ENCODE measurements around the gene INIP. TPM values are rescaled to one million over a fixed set of nuclear protein-coding genes. Genes with fewer than 3 reads are reported as not detected.

Gene INIP
- total and polyA plus RNA-seq, 5 donors from 2014 or later: 14.6 to 55.4 (median 53.2) TPM

DNA sequence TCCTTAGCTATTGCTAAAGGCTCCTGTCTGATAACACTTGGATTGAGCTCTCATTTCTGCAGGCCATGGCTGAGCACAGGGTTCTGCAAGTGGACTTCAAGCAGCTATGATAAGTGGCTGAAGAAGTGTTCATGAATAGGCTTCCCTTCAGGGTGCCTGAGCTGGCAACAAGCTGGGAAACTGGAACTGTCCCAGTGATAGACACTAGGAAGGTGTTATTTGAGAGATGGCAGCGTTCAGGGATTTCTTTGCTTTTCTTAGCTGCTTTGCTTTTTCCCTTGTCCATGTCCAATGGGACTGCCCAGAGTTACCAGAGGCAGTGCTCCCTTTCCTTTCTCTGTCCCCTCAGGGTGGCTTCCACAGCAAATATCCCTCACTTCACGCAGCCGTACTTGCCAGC lies 75.8 kb downstream of the INIP start:
- H3K4me1 Mint-ChIP-seq: no peaks in the 10 kb centered on the region

DNA sequence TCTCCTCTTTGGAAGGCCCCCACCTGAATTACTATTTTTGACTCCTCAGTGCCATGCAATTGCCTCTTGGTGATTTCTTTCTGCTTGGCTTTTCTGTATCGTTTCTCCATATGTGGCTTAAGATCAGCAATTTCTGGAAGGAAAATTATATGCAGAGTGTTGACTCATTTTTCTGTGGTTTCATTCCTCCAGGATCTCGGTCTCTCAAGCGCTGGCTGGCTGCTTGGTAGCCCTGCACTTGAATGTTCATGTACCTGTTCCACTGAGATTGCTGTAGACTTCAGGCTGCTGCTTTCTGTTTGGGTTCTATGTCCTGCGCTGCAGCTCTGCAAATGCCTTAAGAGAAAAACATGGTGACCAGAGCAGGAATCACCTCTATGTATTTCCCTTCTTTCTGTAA lies 77.6 kb downstream of the INIP start:
- H3K4me3 Mint-ChIP-seq: no peak overlapping the region

More for the DNA sequence above, 75.8 kb downstream of the INIP start:
- Histone ChIP-seq H3K27ac (ENCODE audit: insufficient read depth, low read length, poor library complexity, severe bottlenecking) (no peak overlapping the region), H3K27me3 (ENCODE audit: control insufficient read depth, insufficient read depth, low read length) (no peaks in the 10 kb centered on the region), H3K9me3 (ENCODE audit: control insufficient read depth in 2 of 2, low read length in 2 of 2) (peaks cover 10 to 12% of the 10 kb centered on the region in 2 experiments), H3K4me3 (ENCODE audit: low read depth, low read length) (no peak overlapping the region), H3K4me1 (ENCODE audit: control insufficient read depth, insufficient read depth, low read length, poor library complexity, severe bottlenecking) (no peaks in the 10 kb centered on the region), H3K36me3 (ENCODE audit: control insufficient read depth, insufficient read depth, low read length) (peaks cover 2% of the 10 kb centered on the region)
- no peak overlapping the region for H3K4me3 Mint-ChIP-seq
- DNase-seq: no peak
- H3K27ac Mint-ChIP-seq: no peak overlapping the region
- H3K27me3 Mint-ChIP-seq: peaks cover 22% of the 10 kb centered on the region
- H3K9me3 Mint-ChIP-seq: peaks cover 0 to 28% (median 8%) of the 10 kb centered on the region in 7 donors
- no peak for ATAC-seq (ENCODE audit: low read depth in 2 of 2)
- peaks cover 26% of the 10 kb centered on the region for H3K36me3 Mint-ChIP-seq

More for the DNA sequence above, 77.6 kb downstream of the INIP start:
- Histone ChIP-seq H3K4me3 (ENCODE audit: low read depth, low read length) (no peak overlapping the region), H3K36me3 (ENCODE audit: control insufficient read depth, insufficient read depth, low read length) (peaks cover 2% of the 10 kb centered on the region), H3K27ac (ENCODE audit: insufficient read depth, low read length, poor library complexity, severe bottlenecking) (no peak overlapping the region), H3K27me3 (ENCODE audit: control insufficient read depth, insufficient read depth, low read length) (no peaks in the 10 kb centered on the region), H3K9me3 (ENCODE audit: control insufficient read depth in 2 of 2, low read length in 2 of 2) (peaks cover 10 to 12% of the 10 kb centered on the region in 2 experiments), H3K4me1 (ENCODE audit: control insufficient read depth, insufficient read depth, low read length, poor library complexity, severe bottlenecking) (no peaks in the 10 kb centered on the region)
- H3K4me1 Mint-ChIP-seq: no peaks in the 10 kb centered on the region
- peaks cover 0 to 18% (median 3%) of the 10 kb centered on the region in 7 donors for H3K9me3 Mint-ChIP-seq
- peaks cover 26% of the 10 kb centered on the region for H3K27me3 Mint-ChIP-seq
- peaks cover 11% of the 10 kb centered on the region for H3K36me3 Mint-ChIP-seq
- no peak for ATAC-seq (ENCODE audit: low read depth in 2 of 2)
- no peak for DNase-seq
- H3K27ac Mint-ChIP-seq: no peak overlapping the region

Other genes with a start within 250 kb of the INIP start
- 3.1 TPM for gene KIAA1958, start 231.3 kb downstream of the INIP start, total RNA-seq
- 1 to 10 TPM in 2 of 4 donors, under 1 TPM in 2; 0.41 to 1.3 (median 1.1) TPM for gene KIAA1958, start 231.3 kb downstream of the INIP start, polyA plus RNA-seq
- 12.3 TPM for gene SNX30, start 32.6 kb upstream of the INIP start, total RNA-seq
- gene SNX30, start 32.6 kb upstream of the INIP start, polyA plus RNA-seq: 1 to 10 TPM; 1.5 to 2.5 (median 1.8) TPM
- not detected for gene SLC46A2, start 172.8 kb upstream of the INIP start, total RNA-seq
- under 1 TPM in 1 of 4 donors, not detected in 3; 0.11 TPM for gene SLC46A2, start 172.8 kb upstream of the INIP start, polyA plus RNA-seq

All from CD4-positive, CD25-positive, alpha-beta regulatory T cell (primary cell).